ENCODE data around the gene MYBBP1A. TPM values are rescaled to one million over a fixed set of nuclear protein-coding genes. Genes with fewer than 3 reads are reported as not detected.

The MYBBP1A gene
- polyA plus RNA-seq, 3 donors: 4.2 to 22.3 (median 5.3) TPM

GRCh38 chr17:4533523-4534504 lies 21.4 kb downstream of the MYBBP1A start:
- 41% methylated on average over 15 of the region's 23 CpGs for WGBS (ENCODE audit: insufficient coverage)
- Histone ChIP-seq H3K4me3 (replicated peaks in 1 of 3; ENCODE audit: low read depth in 2 of 3, low read length in 3 of 3) (no peak overlapping the region), H3K27ac (ENCODE audit: low read depth in 1 of 2, low read length in 2 of 2) (no peak overlapping the region), H3K4me1 (ENCODE audit: control insufficient read depth in 1 of 2, insufficient read depth in 2 of 2, low read length in 2 of 2) (peaks cover 22 to 25% of the 10 kb centered on the region in 2 donors), H3K27me3 (ENCODE audit: control insufficient read depth in 2 of 2, insufficient read depth in 2 of 2, low read length in 2 of 2) (no peaks in the 10 kb centered on the region), H3K9me3 (replicated peaks in 1 of 2; ENCODE audit: control insufficient read depth in 1 of 2, insufficient read depth in 1 of 2, low read length in 2 of 2) (no peaks in the 10 kb centered on the region), H3K9ac (ENCODE audit: insufficient read depth, low read length, poor library complexity, severe bottlenecking) (no peak overlapping the region), H3K4me2 (replicated peaks; ENCODE audit: extremely low read depth, low read length, poor library complexity, severe bottlenecking) (no peak overlapping the region), H3K36me3 (replicated peaks in 1 of 2; ENCODE audit: control insufficient read depth in 1 of 2, insufficient read depth in 2 of 2, low read length in 2 of 2) (peaks cover 12% of the 10 kb centered on the region in 2 donors), H3K79me2 (ENCODE audit: insufficient read depth, low read length) (no peaks in the 10 kb centered on the region), H4K20me1 (ENCODE audit: insufficient read depth, low read length) (no peaks in the 10 kb centered on the region), H2AFZ (ENCODE audit: insufficient read depth, low read depth, low read length, poor library complexity, severe bottlenecking) (no peak overlapping the region)
- peaks cover 3 to 12% of the 10 kb centered on the region in 2 donors for H3K36me3 Mint-ChIP-seq
- TF ChIP-seq, protein P1, sequence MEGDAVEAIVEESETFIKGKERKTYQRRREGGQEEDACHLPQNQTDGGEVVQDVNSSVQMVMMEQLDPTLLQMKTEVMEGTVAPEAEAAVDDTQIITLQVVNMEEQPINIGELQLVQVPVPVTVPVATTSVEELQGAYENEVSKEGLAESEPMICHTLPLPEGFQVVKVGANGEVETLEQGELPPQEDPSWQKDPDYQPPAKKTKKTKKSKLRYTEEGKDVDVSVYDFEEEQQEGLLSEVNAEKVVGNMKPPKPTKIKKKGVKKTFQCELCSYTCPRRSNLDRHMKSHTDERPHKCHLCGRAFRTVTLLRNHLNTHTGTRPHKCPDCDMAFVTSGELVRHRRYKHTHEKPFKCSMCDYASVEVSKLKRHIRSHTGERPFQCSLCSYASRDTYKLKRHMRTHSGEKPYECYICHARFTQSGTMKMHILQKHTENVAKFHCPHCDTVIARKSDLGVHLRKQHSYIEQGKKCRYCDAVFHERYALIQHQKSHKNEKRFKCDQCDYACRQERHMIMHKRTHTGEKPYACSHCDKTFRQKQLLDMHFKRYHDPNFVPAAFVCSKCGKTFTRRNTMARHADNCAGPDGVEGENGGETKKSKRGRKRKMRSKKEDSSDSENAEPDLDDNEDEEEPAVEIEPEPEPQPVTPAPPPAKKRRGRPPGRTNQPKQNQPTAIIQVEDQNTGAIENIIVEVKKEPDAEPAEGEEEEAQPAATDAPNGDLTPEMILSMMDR (IDR thresholded peaks at IDR 0.05): no peak
- H3K27ac Mint-ChIP-seq: no peak overlapping the region
- peaks cover 31% of the 10 kb centered on the region for H3K4me1 Mint-ChIP-seq
- intact Hi-C loops (cut with micrococcal nuclease): no loop called here
- no peak for DNase-seq
- H3K4me3 Mint-ChIP-seq: no peak overlapping the region
- no peaks in the 10 kb centered on the region for H3K9me3 Mint-ChIP-seq
- peaks cover 8 to 16% (median 8%) of the 10 kb centered on the region in 3 donors for H3K27me3 Mint-ChIP-seq (ENCODE audit: low read depth in 3 of 3)

DNA sequence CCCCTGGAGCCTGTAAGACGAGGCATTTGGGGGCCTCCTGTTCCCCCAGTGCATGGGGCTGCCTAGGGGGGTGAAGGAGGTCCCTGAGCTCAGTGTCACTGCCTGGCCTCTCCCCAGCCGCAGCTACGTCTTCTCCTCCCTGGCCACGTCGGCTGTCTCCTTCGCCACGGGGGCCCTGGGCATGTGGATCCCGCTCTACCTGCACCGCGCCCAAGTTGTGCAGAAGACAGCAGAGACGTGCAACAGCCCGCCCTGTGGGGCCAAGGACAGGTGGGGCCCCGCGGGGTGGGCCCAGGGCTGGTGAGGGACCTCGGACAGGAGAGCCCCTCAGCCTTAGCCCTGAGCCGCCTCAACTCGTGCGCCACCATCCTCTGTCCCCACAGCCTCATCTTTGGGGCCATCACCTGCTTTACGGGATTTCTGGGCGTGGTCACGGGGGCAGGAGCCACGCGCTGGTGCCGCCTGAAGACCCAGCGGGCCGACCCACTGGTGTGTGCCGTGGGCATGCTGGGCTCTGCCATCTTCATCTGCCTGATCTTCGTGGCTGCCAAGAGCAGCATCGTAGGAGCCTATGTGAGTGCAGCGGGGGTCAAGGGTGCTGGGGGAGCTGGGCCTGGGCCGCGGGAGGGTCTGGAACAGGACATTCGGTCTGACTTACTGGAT lies 22.2 kb downstream of the MYBBP1A start:
- WGBS (ENCODE audit: insufficient coverage): 92% methylated on average over 32 of the region's 33 CpGs

More for the DNA sequence above, 22.2 kb downstream of the MYBBP1A start:
- Histone ChIP-seq H3K9me3 (replicated peaks in 1 of 2; ENCODE audit: control insufficient read depth in 1 of 2, insufficient read depth in 1 of 2, low read length in 2 of 2) (no peaks in the 10 kb centered on the region), H2AFZ (ENCODE audit: insufficient read depth, low read depth, low read length, poor library complexity, severe bottlenecking) (no peak overlapping the region), H3K4me1 (ENCODE audit: control insufficient read depth in 1 of 2, insufficient read depth in 2 of 2, low read length in 2 of 2) (peaks cover 22 to 25% of the 10 kb centered on the region in 2 donors), H3K4me2 (replicated peaks; ENCODE audit: extremely low read depth, low read length, poor library complexity, severe bottlenecking) (no peak overlapping the region), H4K20me1 (ENCODE audit: insufficient read depth, low read length) (no peaks in the 10 kb centered on the region), H3K27me3 (ENCODE audit: control insufficient read depth in 2 of 2, insufficient read depth in 2 of 2, low read length in 2 of 2) (no peaks in the 10 kb centered on the region), H3K36me3 (replicated peaks in 1 of 2; ENCODE audit: control insufficient read depth in 1 of 2, insufficient read depth in 2 of 2, low read length in 2 of 2) (peaks cover 5% of the 10 kb centered on the region in 2 donors), H3K9ac (ENCODE audit: insufficient read depth, low read length, poor library complexity, severe bottlenecking) (no peak overlapping the region), H3K4me3 (replicated peaks in 1 of 3; ENCODE audit: low read depth in 2 of 3, low read length in 3 of 3) (no peak overlapping the region), H3K79me2 (ENCODE audit: insufficient read depth, low read length) (no peaks in the 10 kb centered on the region), H3K27ac (ENCODE audit: low read depth in 1 of 2, low read length in 2 of 2) (no peak overlapping the region)
- peaks cover 31% of the 10 kb centered on the region for H3K4me1 Mint-ChIP-seq
- H3K4me3 Mint-ChIP-seq: no peak overlapping the region
- H3K9me3 Mint-ChIP-seq: no peaks in the 10 kb centered on the region
- H3K27me3 Mint-ChIP-seq (ENCODE audit: low read depth in 3 of 3): peaks cover 8 to 16% (median 13%) of the 10 kb centered on the region in 3 donors
- no peak for DNase-seq
- TF ChIP-seq, protein P1 (IDR thresholded peaks at IDR 0.05): no peak
- no peak overlapping the region for H3K27ac Mint-ChIP-seq
- H3K36me3 Mint-ChIP-seq: peaks cover 0 to 5% of the 10 kb centered on the region in 2 donors
- intact Hi-C loops (cut with micrococcal nuclease): no loop called here
